ENCODE measurements around the gene PLA2G4C. TPM values are rescaled to one million over a fixed set of nuclear protein-coding genes. Genes with fewer than 3 reads are reported as not detected.

The PLA2G4C gene
- polyA plus RNA-seq, 2 of the 4 experiments (the other 2 are of a cell fraction), result 1.4 to 2.1 TPM

DNA sequence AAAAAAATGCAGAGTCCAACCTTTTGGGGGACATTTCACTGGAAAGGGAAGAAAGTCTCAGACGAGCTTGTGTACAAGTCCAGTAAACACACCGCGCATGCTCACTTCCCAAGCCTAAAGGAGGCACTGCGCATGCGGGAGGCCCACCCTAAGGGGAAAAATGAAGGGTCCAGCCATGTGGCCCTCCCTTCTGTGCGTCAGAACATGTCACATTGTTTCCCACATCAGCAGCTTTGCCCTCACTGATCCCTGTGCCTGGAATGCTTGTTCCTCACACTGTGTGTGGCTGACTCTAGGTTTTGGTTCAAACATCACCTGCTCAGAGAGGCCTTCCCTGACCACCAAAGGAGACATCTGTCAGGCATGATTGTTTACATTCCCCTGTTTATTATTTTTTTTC lies 111.8 kb downstream of the PLA2G4C start:
- WGBS (ENCODE audit: missing lambda C conversion rate), result 65% methylated on average over 6 of the region's 6 CpGs
- ATAC-seq (no peak), DNase-seq (ENCODE audit: low read depth in 1 of 2, low spot score in 1 of 2) (no peak), FAIRE-seq (no peak)
- no peaks in the 10 kb centered on the region for H3K4me1 ChIP-seq
- no peak overlapping the region for H3K27ac ChIP-seq
- POLR2A ChIA-PET, result no interaction called here
- CTCF ChIA-PET, result interaction anchor here (1.0 to 2.5 kb wide), 2 partner anchors 34 to 36 kb away, joined by 3 to 8 read pairs; no protein-coding TSS in a partner anchor
- no peak for TF ChIP-seq CBX2 (IDR thresholded peaks at IDR 0.05; ENCODE audit: borderline replicate concordance, low read depth)
- TF ChIP-seq HOXA7 (CRISPR knock-in tag; IDR thresholded peaks at IDR 0.05), result no peak
- no peak for TF ChIP-seq BHLHE40 (IDR thresholded peaks at IDR 0.05; ENCODE audit: low read depth, low read length)
- no peak for TF ChIP-seq POLR2AphosphoS2 (conservative IDR thresholded peaks at IDR 0.05; ENCODE audit: low read length)
- TF ChIP-seq, protein P1, sequence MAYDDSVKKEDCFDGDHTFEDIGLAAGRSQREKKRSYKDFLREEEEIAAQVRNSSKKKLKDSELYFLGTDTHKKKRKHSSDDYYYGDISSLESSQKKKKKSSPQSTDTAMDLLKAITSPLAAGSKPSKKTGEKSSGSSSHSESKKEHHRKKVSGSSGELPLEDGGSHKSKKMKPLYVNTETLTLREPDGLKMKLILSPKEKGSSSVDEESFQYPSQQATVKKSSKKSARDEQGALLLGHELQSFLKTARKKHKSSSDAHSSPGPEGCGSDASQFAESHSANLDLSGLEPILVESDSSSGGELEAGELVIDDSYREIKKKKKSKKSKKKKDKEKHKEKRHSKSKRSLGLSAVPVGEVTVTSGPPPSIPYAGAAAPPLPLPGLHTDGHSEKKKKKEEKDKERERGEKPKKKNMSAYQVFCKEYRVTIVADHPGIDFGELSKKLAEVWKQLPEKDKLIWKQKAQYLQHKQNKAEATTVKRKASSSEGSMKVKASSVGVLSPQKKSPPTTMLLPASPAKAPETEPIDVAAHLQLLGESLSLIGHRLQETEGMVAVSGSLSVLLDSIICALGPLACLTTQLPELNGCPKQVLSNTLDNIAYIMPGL (CRISPR knock-in tag; IDR thresholded peaks at IDR 0.05; ENCODE audit: borderline replicate concordance), result no peak
- TF ChIP-seq, protein P2, sequence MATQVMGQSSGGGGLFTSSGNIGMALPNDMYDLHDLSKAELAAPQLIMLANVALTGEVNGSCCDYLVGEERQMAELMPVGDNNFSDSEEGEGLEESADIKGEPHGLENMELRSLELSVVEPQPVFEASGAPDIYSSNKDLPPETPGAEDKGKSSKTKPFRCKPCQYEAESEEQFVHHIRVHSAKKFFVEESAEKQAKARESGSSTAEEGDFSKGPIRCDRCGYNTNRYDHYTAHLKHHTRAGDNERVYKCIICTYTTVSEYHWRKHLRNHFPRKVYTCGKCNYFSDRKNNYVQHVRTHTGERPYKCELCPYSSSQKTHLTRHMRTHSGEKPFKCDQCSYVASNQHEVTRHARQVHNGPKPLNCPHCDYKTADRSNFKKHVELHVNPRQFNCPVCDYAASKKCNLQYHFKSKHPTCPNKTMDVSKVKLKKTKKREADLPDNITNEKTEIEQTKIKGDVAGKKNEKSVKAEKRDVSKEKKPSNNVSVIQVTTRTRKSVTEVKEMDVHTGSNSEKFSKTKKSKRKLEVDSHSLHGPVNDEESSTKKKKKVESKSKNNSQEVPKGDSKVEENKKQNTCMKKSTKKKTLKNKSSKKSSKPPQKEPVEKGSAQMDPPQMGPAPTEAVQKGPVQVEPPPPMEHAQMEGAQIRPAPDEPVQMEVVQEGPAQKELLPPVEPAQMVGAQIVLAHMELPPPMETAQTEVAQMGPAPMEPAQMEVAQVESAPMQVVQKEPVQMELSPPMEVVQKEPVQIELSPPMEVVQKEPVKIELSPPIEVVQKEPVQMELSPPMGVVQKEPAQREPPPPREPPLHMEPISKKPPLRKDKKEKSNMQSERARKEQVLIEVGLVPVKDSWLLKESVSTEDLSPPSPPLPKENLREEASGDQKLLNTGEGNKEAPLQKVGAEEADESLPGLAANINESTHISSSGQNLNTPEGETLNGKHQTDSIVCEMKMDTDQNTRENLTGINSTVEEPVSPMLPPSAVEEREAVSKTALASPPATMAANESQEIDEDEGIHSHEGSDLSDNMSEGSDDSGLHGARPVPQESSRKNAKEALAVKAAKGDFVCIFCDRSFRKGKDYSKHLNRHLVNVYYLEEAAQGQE (IDR thresholded peaks at IDR 0.05), result no peak
- H3K9me3 ChIP-seq, result peaks cover 6% of the 10 kb centered on the region; the same call in 2 of the 3 replicates
- no peak overlapping the region for H3K4me3 ChIP-seq
- H3K4me2 ChIP-seq, result no peak overlapping the region

Other genes with a start within 250 kb of the PLA2G4C start
- not detected in 2 replicates for gene SULT2A1, start 224.5 kb downstream of the PLA2G4C start, polyA plus RNA-seq (2011; rRNA removed)
- gene SULT2A1, start 224.5 kb downstream of the PLA2G4C start, polyA plus RNA-seq (2017; fragmentation: RNase III; extraction: RNeasy Plus Mini Kit Qiagen cat#74134 plus additional on column Dnase treatment), result not detected in 3 replicates
- not detected in 2 replicates for gene BSPH1, start 118.6 kb downstream of the PLA2G4C start, polyA plus RNA-seq (2011; rRNA removed)
- gene BSPH1, start 118.6 kb downstream of the PLA2G4C start, polyA plus RNA-seq (2017; fragmentation: RNase III; extraction: RNeasy Plus Mini Kit Qiagen cat#74134 plus additional on column Dnase treatment), result not detected in 3 replicates
- gene ELSPBP1, start 116.2 kb downstream of the PLA2G4C start, polyA plus RNA-seq (2011; rRNA removed), result not detected in 2 replicates
- not detected in 3 replicates for gene ELSPBP1, start 116.2 kb downstream of the PLA2G4C start, polyA plus RNA-seq (2017; fragmentation: RNase III; extraction: RNeasy Plus Mini Kit Qiagen cat#74134 plus additional on column Dnase treatment)
- gene CABP5, start 66.7 kb downstream of the PLA2G4C start, polyA plus RNA-seq (2011; rRNA removed), result not detected in 2 replicates
- not detected in 3 replicates for gene CABP5, start 66.7 kb downstream of the PLA2G4C start, polyA plus RNA-seq (2017; fragmentation: RNase III; extraction: RNeasy Plus Mini Kit Qiagen cat#74134 plus additional on column Dnase treatment)
- gene LIG1, start 59.5 kb upstream of the PLA2G4C start, polyA plus RNA-seq (2011; rRNA removed), result 41.2 and 54.9 TPM in 2 replicates
- gene LIG1, start 59.5 kb upstream of the PLA2G4C start, polyA plus RNA-seq (2017; fragmentation: RNase III; extraction: RNeasy Plus Mini Kit Qiagen cat#74134 plus additional on column Dnase treatment), result 88.8 to 106 TPM (median 101 TPM) in 3 replicates
- gene ZSWIM9, start 59.9 kb upstream of the PLA2G4C start, polyA plus RNA-seq (2011; rRNA removed), result 0.97 and 1.2 TPM in 2 replicates
- 11.7 to 15.9 TPM (median 13.4 TPM) in 3 replicates for gene ZSWIM9, start 59.9 kb upstream of the PLA2G4C start, polyA plus RNA-seq (2017; fragmentation: RNase III; extraction: RNeasy Plus Mini Kit Qiagen cat#74134 plus additional on column Dnase treatment)
- gene CARD8, start 145.1 kb upstream of the PLA2G4C start, polyA plus RNA-seq (2011; rRNA removed), result 27.4 and 34.7 TPM in 2 replicates
- 27.2 to 27.5 TPM (median 27.5 TPM) in 3 replicates for gene CARD8, start 145.1 kb upstream of the PLA2G4C start, polyA plus RNA-seq (2017; fragmentation: RNase III; extraction: RNeasy Plus Mini Kit Qiagen cat#74134 plus additional on column Dnase treatment)
- 3.1 and 3.5 TPM in 2 replicates for gene ZNF114, start 159.3 kb upstream of the PLA2G4C start, polyA plus RNA-seq (2011; rRNA removed)
- 4.3 to 5.6 TPM (median 4.6 TPM) in 3 replicates for gene ZNF114, start 159.3 kb upstream of the PLA2G4C start, polyA plus RNA-seq (2017; fragmentation: RNase III; extraction: RNeasy Plus Mini Kit Qiagen cat#74134 plus additional on column Dnase treatment)
- 147 and 210 TPM in 2 replicates for gene EMP3, start 214.7 kb upstream of the PLA2G4C start, polyA plus RNA-seq (2011; rRNA removed)
- gene EMP3, start 214.7 kb upstream of the PLA2G4C start, polyA plus RNA-seq (2017; fragmentation: RNase III; extraction: RNeasy Plus Mini Kit Qiagen cat#74134 plus additional on column Dnase treatment), result 564 to 580 TPM (median 566 TPM) in 3 replicates

Data from A549 (cell line).